A673 (cell line): ENCODE data around the gene UNC13B.

ENCODE experiments used
- EZH2 ChIP-seq: fragments of 200-600 bp; sonication (generic); IDR thresholded peaks from 2 replicates; pipeline ENCODE4 v1.6.1; 2017; ENCODE audit warnings: borderline replicate concordance, low read depth, mild to moderate bottlenecking, mixed read lengths, antibody characterized with exemption, low read length; ENCODE audit not compliant: poor library complexity, severe bottlenecking
- TF ChIP-seq, protein P1 (sequence below): fragments of 300-800, 200-600 bp; sonication (generic); conservative IDR thresholded peaks from 2 replicates; pipeline ENCODE4 v1.5.1; 2017; ENCODE audit warnings: low read depth, mild to moderate bottlenecking, antibody characterized with exemption, low read length, moderate library complexity, mixed read lengths

DNA sequence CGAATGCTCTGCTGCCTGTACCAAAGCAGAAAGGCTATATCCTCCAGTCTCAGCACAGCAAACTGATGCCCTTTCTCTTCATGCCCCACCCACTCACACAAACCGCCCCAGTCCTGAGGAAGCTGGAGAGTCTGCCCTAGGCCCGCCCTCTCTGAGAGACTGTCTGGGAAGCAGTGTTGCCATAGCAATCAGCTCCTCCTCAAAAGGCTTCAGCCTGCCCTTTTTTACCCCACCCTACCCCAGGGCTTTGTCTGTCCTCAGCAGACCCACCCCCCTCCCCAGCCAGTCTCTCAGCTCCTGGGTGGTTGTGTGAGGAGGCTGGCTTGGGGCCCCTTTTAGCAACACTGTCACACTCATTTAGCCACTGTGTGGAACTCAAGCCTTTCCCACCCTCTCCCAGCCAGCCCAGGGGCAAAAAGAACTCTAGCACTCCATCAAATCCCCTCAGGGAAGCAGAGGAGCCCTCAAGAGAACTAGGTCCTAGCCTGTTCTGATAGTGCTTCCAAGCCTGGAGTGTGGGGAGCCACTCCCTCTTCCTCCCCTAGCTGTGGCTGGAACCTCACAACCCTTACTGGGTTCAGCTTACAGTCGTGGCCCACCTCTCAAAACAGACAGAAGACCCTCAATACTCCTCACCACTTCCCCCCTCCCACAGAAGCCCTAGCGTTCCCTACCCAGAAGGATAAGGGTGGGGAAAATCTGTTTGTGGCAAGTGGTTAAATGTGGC lies 47.5 kb upstream of the UNC13B start:
- no peak for TF ChIP-seq EZH2
- TF ChIP-seq, protein P1, sequence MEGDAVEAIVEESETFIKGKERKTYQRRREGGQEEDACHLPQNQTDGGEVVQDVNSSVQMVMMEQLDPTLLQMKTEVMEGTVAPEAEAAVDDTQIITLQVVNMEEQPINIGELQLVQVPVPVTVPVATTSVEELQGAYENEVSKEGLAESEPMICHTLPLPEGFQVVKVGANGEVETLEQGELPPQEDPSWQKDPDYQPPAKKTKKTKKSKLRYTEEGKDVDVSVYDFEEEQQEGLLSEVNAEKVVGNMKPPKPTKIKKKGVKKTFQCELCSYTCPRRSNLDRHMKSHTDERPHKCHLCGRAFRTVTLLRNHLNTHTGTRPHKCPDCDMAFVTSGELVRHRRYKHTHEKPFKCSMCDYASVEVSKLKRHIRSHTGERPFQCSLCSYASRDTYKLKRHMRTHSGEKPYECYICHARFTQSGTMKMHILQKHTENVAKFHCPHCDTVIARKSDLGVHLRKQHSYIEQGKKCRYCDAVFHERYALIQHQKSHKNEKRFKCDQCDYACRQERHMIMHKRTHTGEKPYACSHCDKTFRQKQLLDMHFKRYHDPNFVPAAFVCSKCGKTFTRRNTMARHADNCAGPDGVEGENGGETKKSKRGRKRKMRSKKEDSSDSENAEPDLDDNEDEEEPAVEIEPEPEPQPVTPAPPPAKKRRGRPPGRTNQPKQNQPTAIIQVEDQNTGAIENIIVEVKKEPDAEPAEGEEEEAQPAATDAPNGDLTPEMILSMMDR, result no peak
